ENCODE measurements around the gene TMEM116.
A peak's percentile ranks its signal among the peaks of the same experiment; 100 is the strongest.
"Not testable (repeated sequence)": the region's sequence is repeated elsewhere in the genome, so short reads cannot be mapped to it uniquely, and the experiment has no call there.

Gene TMEM116

GRCh38 chr12:112009596-112009995 lies 3.4 kb downstream of the TMEM116 start:
- not testable (repeated sequence) for DNase-seq (ENCODE audit: low read depth)

GRCh38 chr12:112008918-112009317 lies 4.0 kb downstream of the TMEM116 start:
- DNase-seq (ENCODE audit: low read depth): no peak

GRCh38 chr12:112007945-112008344 lies 5.0 kb downstream of the TMEM116 start:
- DNase-seq (ENCODE audit: low read depth): no peak

- DNase-seq (ENCODE audit: low read depth): no peak
Observed at GRCh38 chr12:112005419-112006395, 7.3 kb downstream of the TMEM116 start.

GRCh38 chr12:112004041-112004440 lies 8.9 kb downstream of the TMEM116 start:
- DNase-seq (ENCODE audit: low read depth): no peak

GRCh38 chr12:112001576-112001975 lies 11.4 kb downstream of the TMEM116 start:
- DNase-seq (ENCODE audit: low read depth): no peak

- DNase-seq (ENCODE audit: low read depth): no peak
Observed at GRCh38 chr12:112000820-112001219, 12.1 kb downstream of the TMEM116 start.

GRCh38 chr12:111999129-111999528 lies 13.8 kb downstream of the TMEM116 start:
- DNase-seq (ENCODE audit: low read depth): not testable (repeated sequence)

GRCh38 chr12:111998015-111998414 lies 14.9 kb downstream of the TMEM116 start:
- no peak for DNase-seq (ENCODE audit: low read depth)

- DNase-seq (ENCODE audit: low read depth): no peak
Observed at GRCh38 chr12:111997300-111997699, 15.7 kb downstream of the TMEM116 start.

- no peak for DNase-seq (ENCODE audit: low read depth)
Observed at GRCh38 chr12:111995782-111996480, 17.0 kb downstream of the TMEM116 start.

GRCh38 chr12:111994211-111995111 lies 18.5 kb downstream of the TMEM116 start:
- DNase-seq (ENCODE audit: low read depth): peak; percentile 11

GRCh38 chr12:111993292-111994150 lies 19.4 kb downstream of the TMEM116 start:
- DNase-seq (ENCODE audit: low read depth): peak; percentile 16

- DNase-seq (ENCODE audit: low read depth): no peak
Observed at GRCh38 chr12:111992464-111992863, 20.5 kb downstream of the TMEM116 start.

GRCh38 chr12:111991946-111992345 lies 21.0 kb downstream of the TMEM116 start:
- no peak for DNase-seq (ENCODE audit: low read depth)

GRCh38 chr12:111991535-111991934 lies 21.4 kb downstream of the TMEM116 start:
- no peak for DNase-seq (ENCODE audit: low read depth)

- DNase-seq (ENCODE audit: low read depth): no peak
Observed at GRCh38 chr12:111984820-111985219, 28.1 kb downstream of the TMEM116 start.

GRCh38 chr12:111981987-111982386 lies 31.0 kb downstream of the TMEM116 start:
- DNase-seq (ENCODE audit: low read depth): no peak

GRCh38 chr12:111980598-111980997 lies 32.4 kb downstream of the TMEM116 start:
- DNase-seq (ENCODE audit: low read depth): no peak

- no peak for DNase-seq (ENCODE audit: low read depth)
Observed at GRCh38 chr12:111978545-111978944, 34.4 kb downstream of the TMEM116 start.

GRCh38 chr12:111976860-111977259 lies 36.1 kb downstream of the TMEM116 start:
- no peak for DNase-seq (ENCODE audit: low read depth)
